GM12878 (cell line): ENCODE measurements around the gene CD68.
A peak's percentile ranks its signal among the peaks of the same experiment; 100 is the strongest.

Experiments used
- CBFB ChIP-seq: IDR thresholded peaks from 2 replicates; pipeline ENCODE4 v1.6.1; 2016; ENCODE audit warnings: antibody characterized with exemption, low read depth
- CBX3 ChIP-seq: fragments of 200-600 bp; sonication (generic); IDR thresholded peaks from 2 replicates; pipeline ENCODE4 v1.6.1; 2016; ENCODE audit warnings: low read depth, borderline replicate concordance
- NBN ChIP-seq: fragments of 450-650 bp; IDR thresholded peaks from 2 replicates; pipeline ENCODE4 v1.6.1; 2016
- RAD21 ChIP-seq: IDR thresholded peaks from 2 replicates; pipeline ENCODE4 v1.6.1; 2011; ENCODE audit warnings: mild to moderate bottlenecking, low read depth, low read length, moderate library complexity; ENCODE audit not compliant: insufficient read depth
- SP1 ChIP-seq: IDR thresholded peaks from one replicate; pipeline ENCODE4 v1.6.1; 2011; ENCODE audit warnings: low read depth, low read length
- TCF12 ChIP-seq: IDR thresholded peaks from 2 replicates; pipeline ENCODE4 v1.6.1; 2011; ENCODE audit warnings: low read depth, mild to moderate bottlenecking, low read length
- TCF3 ChIP-seq: IDR thresholded peaks from 2 replicates; pipeline ENCODE4 v1.6.1; 2012; ENCODE audit warnings: low read depth, mild to moderate bottlenecking, low read length, borderline replicate concordance; ENCODE audit not compliant: insufficient read depth
- TF ChIP-seq, protein P1 (sequence below), 3 experiments: IDR thresholded peaks in 2 of 3; conservative IDR thresholded peaks in 1 of 3; 2 replicates each; pipeline ENCODE4 v1.5.1; 2011; ENCODE audit warnings: low read depth in 3 of 3, low read length in 3 of 3, mild to moderate bottlenecking in 3 of 3, control low read depth in 2 of 3, moderate library complexity in 2 of 3, inconsistent platforms in 1 of 3, mixed read lengths in 1 of 3; ENCODE audit not compliant: control insufficient read depth in 2 of 3, insufficient read depth in 1 of 3; ENCODE audit errors: extremely low read depth in 1 of 3

DNA sequence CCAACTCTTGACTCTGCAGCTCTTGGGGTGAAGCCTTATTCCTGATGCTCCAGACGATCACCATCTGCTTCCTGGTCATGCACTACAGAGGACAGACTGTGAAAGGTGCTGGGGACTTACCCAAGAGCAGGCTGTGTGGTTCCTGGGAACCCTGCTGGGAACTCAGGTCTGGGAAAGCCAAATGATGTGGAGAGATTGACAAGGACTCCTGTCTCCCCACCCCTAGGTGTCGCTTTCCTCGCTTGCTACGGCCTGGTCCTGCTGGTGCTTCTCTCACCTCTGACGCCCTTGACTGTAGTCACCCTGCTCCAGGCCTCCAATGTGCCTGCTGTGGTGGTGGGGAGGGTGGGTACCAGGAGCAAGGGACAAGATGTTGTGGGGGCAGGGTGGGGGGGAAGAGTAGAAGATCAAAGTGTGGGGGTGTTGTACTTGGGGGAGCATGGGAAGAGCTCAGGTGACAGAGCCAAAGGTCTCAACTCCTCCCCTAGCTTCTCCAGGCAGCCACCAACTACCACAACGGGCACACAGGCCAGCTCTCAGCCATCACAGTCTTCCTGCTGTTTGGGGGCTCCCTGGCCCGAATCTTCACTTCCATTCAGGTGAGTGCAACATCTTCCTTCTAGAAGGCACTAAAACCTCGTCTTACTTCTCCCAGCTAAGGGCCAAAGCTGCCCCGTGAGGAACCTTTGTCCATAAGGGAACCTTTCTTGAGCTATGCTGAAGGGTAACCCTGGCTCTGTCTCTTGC is 7.4 kb downstream of the CD68 start:
- TF ChIP-seq NBN = no peak
- TF ChIP-seq CBX3 = no peak
- TF ChIP-seq SP1 = no peak
- no peak for TF ChIP-seq TCF3
- TF ChIP-seq, protein P1, sequence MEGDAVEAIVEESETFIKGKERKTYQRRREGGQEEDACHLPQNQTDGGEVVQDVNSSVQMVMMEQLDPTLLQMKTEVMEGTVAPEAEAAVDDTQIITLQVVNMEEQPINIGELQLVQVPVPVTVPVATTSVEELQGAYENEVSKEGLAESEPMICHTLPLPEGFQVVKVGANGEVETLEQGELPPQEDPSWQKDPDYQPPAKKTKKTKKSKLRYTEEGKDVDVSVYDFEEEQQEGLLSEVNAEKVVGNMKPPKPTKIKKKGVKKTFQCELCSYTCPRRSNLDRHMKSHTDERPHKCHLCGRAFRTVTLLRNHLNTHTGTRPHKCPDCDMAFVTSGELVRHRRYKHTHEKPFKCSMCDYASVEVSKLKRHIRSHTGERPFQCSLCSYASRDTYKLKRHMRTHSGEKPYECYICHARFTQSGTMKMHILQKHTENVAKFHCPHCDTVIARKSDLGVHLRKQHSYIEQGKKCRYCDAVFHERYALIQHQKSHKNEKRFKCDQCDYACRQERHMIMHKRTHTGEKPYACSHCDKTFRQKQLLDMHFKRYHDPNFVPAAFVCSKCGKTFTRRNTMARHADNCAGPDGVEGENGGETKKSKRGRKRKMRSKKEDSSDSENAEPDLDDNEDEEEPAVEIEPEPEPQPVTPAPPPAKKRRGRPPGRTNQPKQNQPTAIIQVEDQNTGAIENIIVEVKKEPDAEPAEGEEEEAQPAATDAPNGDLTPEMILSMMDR (IDR thresholded peaks at IDR 0.05 in 2 of 3, conservative IDR thresholded peaks at IDR 0.05 in 1 of 3; ENCODE audit: control insufficient read depth in 2 of 3, extremely low read depth in 1 of 3, insufficient read depth in 1 of 3, low read depth in 3 of 3, low read length in 3 of 3) = peak in 2 of 3 experiments; percentile 18 to 22; a peak in 3 of 6 replicates
- no peak for TF ChIP-seq TCF12
- TF ChIP-seq CBFB = no peak
- no peak for TF ChIP-seq RAD21
